K562 (cell line): ENCODE measurements around the gene MAP3K12. TPM values are rescaled to one million over a fixed set of nuclear protein-coding genes. Genes with fewer than 3 reads are reported as not detected.

ENCODE experiments used
- CSDE1 ChIP-seq, 2 experiments: fragments of 450-650 bp; IDR thresholded peaks; 2 replicates each; pipeline ENCODE4 v1.6.1; 2016; ENCODE audit warnings: mild to moderate bottlenecking in 1 of 2
- CTBP1 ChIP-seq: fragments of 450-650 bp; IDR thresholded peaks from 2 replicates; pipeline ENCODE4 v1.6.1; 2016; ENCODE audit warnings: borderline replicate concordance
- ELF1 ChIP-seq: fragments of 200-800 bp; sonication (Bioruptor generic); IDR thresholded peaks from 2 replicates; pipeline ENCODE4 v1.6.1; 2016; ENCODE audit warnings: missing genetic modification characterization, missing compliant biosample characterization
- ETV1 ChIP-seq: fragments of 450-650 bp; conservative IDR thresholded peaks from 2 replicates; pipeline ENCODE4 v1.6.1; 2016; ENCODE audit warnings: missing genetic modification characterization, control low read depth, low read depth, missing compliant biosample characterization
- KHSRP ChIP-seq: fragments of 450-650 bp; IDR thresholded peaks from 2 replicates; pipeline ENCODE4 v1.6.1; 2017
- MAFK ChIP-seq: IDR thresholded peaks from 2 replicates; pipeline ENCODE4 v1.6.1; 2011; ENCODE audit warnings: low read length, improper control_type of control experiment
- NCOA4 ChIP-seq: fragments of 450-650 bp; IDR thresholded peaks from 2 replicates; pipeline ENCODE4 v1.6.1; 2018; ENCODE audit warnings: mild to moderate bottlenecking; ENCODE audit not compliant: partially characterized antibody
- PREB ChIP-seq: sonication (generic); formaldehyde crosslinking; IDR thresholded peaks from 2 replicates; pipeline ENCODE4 v1.8.1; 2023; ENCODE audit warnings: mild to moderate bottlenecking, missing genetic modification reagents
- RFX1 ChIP-seq: fragments of 450-650 bp; IDR thresholded peaks from 2 replicates; pipeline ENCODE4 v1.6.1; 2016; ENCODE audit warnings: mild to moderate bottlenecking, moderate library complexity
- SNAPC5 ChIP-seq: fragments of 250-450 bp; sonication (Bioruptor Pico); IDR thresholded peaks from 2 replicates; pipeline ENCODE4 v1.8.0; 2021; ENCODE audit warnings: moderate library complexity, mild to moderate bottlenecking, inconsistent platforms
- ZNF165 ChIP-seq: fragments of 250-450 bp; sonication (Bioruptor Pico); IDR thresholded peaks from 2 replicates; pipeline ENCODE4 v1.4.0; 2020; ENCODE audit warnings: borderline replicate concordance
- ZNF274 ChIP-seq: IDR thresholded peaks from 2 replicates; pipeline ENCODE4 v1.6.1; 2011; ENCODE audit warnings: low read depth, mild to moderate bottlenecking, low read length, moderate library complexity, borderline replicate concordance
- ZNF407 ChIP-seq: fragments of 450-650 bp; IDR thresholded peaks from 2 replicates; pipeline ENCODE4 v1.6.1; 2016; ENCODE audit warnings: low read depth
- ZNF57 ChIP-seq: fragments of 450-650 bp; formaldehyde crosslinking; IDR thresholded peaks from 2 replicates; pipeline ENCODE4 v1.4.0; 2020; ENCODE audit warnings: mild to moderate bottlenecking, moderate library complexity
- ZNF583 ChIP-seq: fragments of 250-450 bp; sonication (Bioruptor Pico); IDR thresholded peaks from 2 replicates; pipeline ENCODE4 v1.4.0; 2020
- ZNF77 ChIP-seq: fragments of 250-450 bp; sonication (Bioruptor Pico); IDR thresholded peaks from 2 replicates; pipeline ENCODE4 v1.5.0; 2020
- polyA plus RNA-seq, 8 experiments: library from polyadenylated mRNA; depleted of rRNA in 4 of 8; stranded (reverse) in 5 of 8; unstranded in 3 of 8; fragments of >200 nt; fragmentation: Nextera tagmentation in 2 of 8; fragmentation: Illumina TruSeq in 1 of 8; extraction: Ambion mirVana in 2 of 8; extraction: Trizol in 1 of 8; gene quantifications; 2 replicates each; pipeline versions ENCODE4 v1.2.1 to v1.2.3, GENCODE V29; 2011 to 2014; ENCODE audit warnings: inconsistent platforms in 1 of 8, missing spikeins in 1 of 8
- total RNA-seq, 7 experiments: library from RNA; depleted of rRNA in 6 of 7; stranded (reverse); fragments of >200 nt in 6 of 7; fragmentation: Illumina TruSeq in 2 of 7; extraction: Trizol in 2 of 7; gene quantifications; 2 replicates each; pipeline versions ENCODE4 v1.2.1 to v1.2.3, GENCODE V29; 2011 to 2021; ENCODE audit warnings: low replicate concordance in 1 of 7

MAP3K12 gene
- total and polyA plus RNA-seq, 9 of the 15 experiments (the other 6 are each of a cell fraction or from before 2014, with no cell fraction given) = 0.10 to 2.4 (median 1.6) TPM

GRCh38 chr12:53500776-53501614 is 1.7 kb upstream of the MAP3K12 start, which contains the start of gene TARBP2 (continued):
- no peak for TF ChIP-seq ZNF407
- TF ChIP-seq ZNF274 = no peak
- TF ChIP-seq ZNF165 (CRISPR knock-in tag) = peak; percentile 85; the same call in 1 of the 2 replicates
- 0 out of 2 replicates have a peak, but pooled peaks have one; percentile 46 for TF ChIP-seq ZNF57 (CRISPR knock-in tag)
- TF ChIP-seq ZNF583 (CRISPR knock-in tag) = peak; percentile 93
- TF ChIP-seq CTBP1 = peak; percentile 61; the same call in 1 of the 2 replicates
- no peak for TF ChIP-seq CSDE1 (IDR thresholded peaks at IDR 0.05)
- TF ChIP-seq NCOA4 = no peak
- no peak for TF ChIP-seq KHSRP
- no peak for TF ChIP-seq MAFK
- TF ChIP-seq PREB (CRISPR knock-in tag) = no peak
- no peak for TF ChIP-seq RFX1
- no peak for TF ChIP-seq SNAPC5 (CRISPR knock-in tag)
- no peak for TF ChIP-seq ETV1
- TF ChIP-seq ZNF77 (CRISPR knock-in tag) = no peak
- TF ChIP-seq ELF1 (tag) = peak; percentile 45; the same call in 1 of the 2 replicates
